ENCODE data around the gene GALNS.

GRCh38 chr16:88869673-88869980 is 12.9 kb upstream of the GALNS start:
- TF ChIP-seq, protein P1, sequence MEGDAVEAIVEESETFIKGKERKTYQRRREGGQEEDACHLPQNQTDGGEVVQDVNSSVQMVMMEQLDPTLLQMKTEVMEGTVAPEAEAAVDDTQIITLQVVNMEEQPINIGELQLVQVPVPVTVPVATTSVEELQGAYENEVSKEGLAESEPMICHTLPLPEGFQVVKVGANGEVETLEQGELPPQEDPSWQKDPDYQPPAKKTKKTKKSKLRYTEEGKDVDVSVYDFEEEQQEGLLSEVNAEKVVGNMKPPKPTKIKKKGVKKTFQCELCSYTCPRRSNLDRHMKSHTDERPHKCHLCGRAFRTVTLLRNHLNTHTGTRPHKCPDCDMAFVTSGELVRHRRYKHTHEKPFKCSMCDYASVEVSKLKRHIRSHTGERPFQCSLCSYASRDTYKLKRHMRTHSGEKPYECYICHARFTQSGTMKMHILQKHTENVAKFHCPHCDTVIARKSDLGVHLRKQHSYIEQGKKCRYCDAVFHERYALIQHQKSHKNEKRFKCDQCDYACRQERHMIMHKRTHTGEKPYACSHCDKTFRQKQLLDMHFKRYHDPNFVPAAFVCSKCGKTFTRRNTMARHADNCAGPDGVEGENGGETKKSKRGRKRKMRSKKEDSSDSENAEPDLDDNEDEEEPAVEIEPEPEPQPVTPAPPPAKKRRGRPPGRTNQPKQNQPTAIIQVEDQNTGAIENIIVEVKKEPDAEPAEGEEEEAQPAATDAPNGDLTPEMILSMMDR (IDR thresholded peaks at IDR 0.05) = no peak
- TF ChIP-seq EP300 (IDR thresholded peaks at IDR 0.05) (no peak), POLR2A (IDR thresholded peaks at IDR 0.05) (no peak)
